GM10248 (cell line): ENCODE measurements around the gene LRRC8D.

ENCODE experiments used
- CTCF ChIA-PET: fragments of 300-600 bp; sonication (Branson Sonifier 250); formaldehyde crosslinking; extraction: SDS; loops from one replicate; lab custom pipeline; 2021; ENCODE audit warnings: antibody characterized with exemption; lab: Yijun Ruan, JAX
- POLR2A ChIA-PET: fragments of 350-650 bp; sonication (Branson Sonifier 250); formaldehyde crosslinking; extraction: SDS; loops from one replicate; lab custom pipeline; 2020; ENCODE audit warnings: antibody characterized with exemption; lab: Yijun Ruan, JAX
- DNase-seq: peaks from one replicate; pipeline ENCODE4 v3.0.0; 2012; ENCODE audit errors: extremely low spot score
- CTCF ChIP-seq: IDR thresholded peaks from 2 replicates; pipeline ENCODE4 v1.5.1; 2012; ENCODE audit warnings: mild to moderate bottlenecking, low read depth; ENCODE audit errors: extremely low read depth, missing control alignments, control extremely low read depth

LRRC8D gene

GRCh38 chr1:89822109-89822962 lies 1.5 kb downstream of the LRRC8D start:
- no peak for TF ChIP-seq CTCF
- ChIA-PET POLR2A (interaction anchor here (1.4 kb wide), 1 partner anchor 21 kb away, joined by 3 read pairs; no protein-coding TSS in a partner anchor), CTCF (interaction anchor here (1.1 to 6.6 kb wide), 8 partner anchors 14 to 164 kb away, joined by 3 to 36 read pairs (median 5); no protein-coding TSS in a partner anchor)
- DNase-seq: no peak

DNA sequence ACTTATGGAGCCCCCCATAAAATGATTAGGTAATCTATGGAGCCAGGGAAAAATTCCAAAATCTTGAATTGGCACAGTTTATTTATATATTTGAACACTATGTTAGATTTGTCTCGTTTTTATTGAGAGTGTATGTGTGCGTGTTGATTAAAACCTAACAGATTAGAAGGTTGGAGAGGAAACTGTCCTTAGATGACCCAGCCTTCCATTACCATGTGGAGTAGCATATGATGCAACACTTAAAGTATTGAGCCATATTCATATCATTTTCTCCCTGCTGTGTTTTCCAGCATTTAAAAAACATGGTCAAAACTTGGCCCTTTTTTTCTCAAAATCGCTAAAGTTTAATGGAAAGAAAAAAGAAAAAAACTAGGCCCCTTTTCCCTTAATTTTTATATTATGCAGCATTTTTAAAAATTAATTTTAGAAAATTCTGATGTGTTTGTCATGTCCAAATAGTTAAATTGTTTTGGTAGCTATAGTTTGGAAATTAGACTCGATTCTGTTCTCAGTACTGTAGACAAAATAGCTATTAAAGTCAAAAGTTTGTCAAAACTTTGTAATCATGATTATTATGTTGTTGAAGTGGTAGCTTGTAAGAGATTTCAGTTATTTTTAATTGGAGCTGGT lies 2.3 kb downstream of the LRRC8D start:
- ChIA-PET CTCF (interaction anchor here (1.0 to 6.6 kb wide), 6 partner anchors 11 to 20 kb away, joined by 3 to 36 read pairs (median 4); no protein-coding TSS in a partner anchor), POLR2A (no interaction called here)
- no peak for DNase-seq
- no peak for TF ChIP-seq CTCF

DNA sequence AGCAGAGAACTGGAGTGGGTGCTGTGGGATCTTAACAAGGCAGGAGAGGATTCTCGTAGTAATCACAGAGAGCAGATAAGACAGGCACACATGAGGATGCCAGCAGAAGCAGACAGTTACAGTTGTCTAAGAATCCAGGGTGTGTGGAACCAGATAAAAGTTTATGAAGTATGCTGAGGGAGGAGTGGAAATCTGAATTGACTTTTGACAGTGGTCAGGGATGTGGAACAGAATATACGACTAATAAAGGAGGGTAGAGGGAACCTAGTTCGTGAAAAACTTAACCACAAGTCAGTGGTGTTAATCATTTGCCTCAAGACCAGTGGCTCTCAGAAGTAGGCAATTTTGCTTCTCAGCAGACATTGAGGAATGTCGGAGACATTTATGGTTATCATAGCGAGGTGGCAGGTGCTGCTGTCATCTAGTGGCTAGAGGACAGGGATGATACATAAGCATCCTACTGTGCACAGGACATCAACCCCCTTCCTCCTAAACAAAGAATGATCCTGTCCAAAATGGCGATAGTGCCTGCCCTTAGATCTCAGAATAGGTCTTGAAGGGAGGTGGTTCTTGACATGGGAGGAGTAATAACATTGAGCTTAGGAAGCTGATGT lies 3.0 kb downstream of the LRRC8D start:
- CTCF ChIA-PET: interaction anchor here (1.0 to 6.6 kb wide), 6 partner anchors 10 to 19 kb away, joined by 3 to 36 read pairs (median 6); no protein-coding TSS in a partner anchor
- no peak for DNase-seq
- no peak for TF ChIP-seq CTCF
- POLR2A ChIA-PET: no interaction called here

GRCh38 chr1:89826594-89826993 lies 5.8 kb downstream of the LRRC8D start:
- POLR2A ChIA-PET: no interaction called here
- CTCF ChIA-PET: interaction anchor here (0.9 to 6.6 kb wide), 6 partner anchors 13 to 129 kb away, joined by 3 to 36 read pairs (median 3); no protein-coding TSS in a partner anchor
- no peak for DNase-seq
- TF ChIP-seq CTCF: no peak

GRCh38 chr1:89827330-89827729 lies 6.5 kb downstream of the LRRC8D start:
- DNase-seq: no peak
- CTCF ChIA-PET: interaction anchor here (1.0 to 2.6 kb wide), 4 partner anchors 16 to 32 kb away, joined by 3 to 16 read pairs (median 4); no protein-coding TSS in a partner anchor
- no peak for TF ChIP-seq CTCF
- POLR2A ChIA-PET: no interaction called here

DNA sequence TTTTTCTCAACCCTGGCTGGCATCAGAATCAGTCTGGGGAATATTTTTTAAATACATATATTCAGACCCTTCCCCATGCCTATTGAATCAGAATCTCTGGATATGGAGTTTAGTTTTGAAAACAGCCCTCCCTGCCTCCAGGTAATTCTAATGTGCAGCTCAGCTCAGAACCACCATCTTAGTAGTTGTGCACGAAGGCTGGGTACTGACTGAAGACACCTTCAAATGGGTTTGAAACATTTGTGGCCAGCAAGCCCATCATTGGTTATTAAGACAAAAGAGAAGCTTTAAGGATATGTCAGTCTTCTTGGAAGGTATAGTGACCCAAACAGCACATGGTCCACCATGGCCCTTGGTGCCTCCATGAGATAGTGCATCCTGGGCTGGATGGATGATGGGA lies 7.1 kb downstream of the LRRC8D start:
- POLR2A ChIA-PET: no interaction called here
- CTCF ChIA-PET: interaction anchor here (1.2 to 2.6 kb wide), 3 partner anchors 15 to 32 kb away, joined by 3 to 16 read pairs (median 4); no protein-coding TSS in a partner anchor
- no peak for DNase-seq
- no peak for TF ChIP-seq CTCF
